Body of pancreas (tissue), 4 donors: ENCODE measurements around the gene THOC1.

ENCODE experiments used
- POLR2A ChIP-seq, 3 donors: fragments of 450-650 bp; IDR thresholded peaks; one replicate each; pipeline ENCODE4 v1.6.1; 2016; ENCODE audit warnings: antibody characterized with exemption in 3 of 3, mild to moderate bottlenecking in 2 of 3
- TF ChIP-seq, protein P1 (sequence below), 7 experiments: fragments of 450-650 bp in 4 of 7; fragments of 200-600 bp in 3 of 7; sonication (generic) in 3 of 7; IDR thresholded peaks; one replicate each; pipeline ENCODE4 v1.5.1; 2016 to 2019; ENCODE audit warnings: antibody characterized with exemption in 7 of 7

DNA sequence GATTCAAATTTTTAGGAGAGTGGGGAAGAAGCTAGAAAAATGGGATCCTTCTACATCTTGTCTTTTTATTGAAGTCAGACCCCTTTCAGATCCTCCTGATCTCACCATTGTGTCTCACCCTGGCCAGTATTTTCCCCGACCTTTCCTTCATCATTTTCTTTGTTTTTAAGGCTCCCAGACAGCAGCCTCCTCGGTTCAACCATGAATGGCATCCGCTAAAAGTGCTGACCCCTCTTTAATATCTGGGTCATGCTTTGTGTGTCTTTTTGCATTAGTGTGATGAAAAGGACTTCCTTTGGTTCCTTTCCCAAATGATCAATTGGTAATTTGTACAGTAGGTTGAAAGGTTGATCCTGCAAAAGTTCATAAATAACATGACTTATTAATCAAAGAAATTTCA is 26.7 kb upstream of the THOC1 start:
- TF ChIP-seq, protein P1, sequence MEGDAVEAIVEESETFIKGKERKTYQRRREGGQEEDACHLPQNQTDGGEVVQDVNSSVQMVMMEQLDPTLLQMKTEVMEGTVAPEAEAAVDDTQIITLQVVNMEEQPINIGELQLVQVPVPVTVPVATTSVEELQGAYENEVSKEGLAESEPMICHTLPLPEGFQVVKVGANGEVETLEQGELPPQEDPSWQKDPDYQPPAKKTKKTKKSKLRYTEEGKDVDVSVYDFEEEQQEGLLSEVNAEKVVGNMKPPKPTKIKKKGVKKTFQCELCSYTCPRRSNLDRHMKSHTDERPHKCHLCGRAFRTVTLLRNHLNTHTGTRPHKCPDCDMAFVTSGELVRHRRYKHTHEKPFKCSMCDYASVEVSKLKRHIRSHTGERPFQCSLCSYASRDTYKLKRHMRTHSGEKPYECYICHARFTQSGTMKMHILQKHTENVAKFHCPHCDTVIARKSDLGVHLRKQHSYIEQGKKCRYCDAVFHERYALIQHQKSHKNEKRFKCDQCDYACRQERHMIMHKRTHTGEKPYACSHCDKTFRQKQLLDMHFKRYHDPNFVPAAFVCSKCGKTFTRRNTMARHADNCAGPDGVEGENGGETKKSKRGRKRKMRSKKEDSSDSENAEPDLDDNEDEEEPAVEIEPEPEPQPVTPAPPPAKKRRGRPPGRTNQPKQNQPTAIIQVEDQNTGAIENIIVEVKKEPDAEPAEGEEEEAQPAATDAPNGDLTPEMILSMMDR (IDR thresholded peaks at IDR 0.05): no peak
- no peak for TF ChIP-seq POLR2A (IDR thresholded peaks at IDR 0.05)
